Naive thymus-derived CD4-positive, alpha-beta T cell (primary cell): ENCODE data around the gene OSM. TPM values are rescaled to one million over a fixed set of nuclear protein-coding genes. Genes with fewer than 3 reads are reported as not detected.

Source experiments
- ATAC-seq: fragments of 150-1000 bp; cut with Tn5 transposase; 2 replicates; pipeline ENCODE4 v1.10.0; 2021; ENCODE audit warnings: mild to moderate bottlenecking, moderate library complexity
- CTCF ChIA-PET: fragments of 350-600 bp; sonication (Branson Sonifier 250); formaldehyde crosslinking; loops from one replicate; lab custom pipeline; 2021; ENCODE audit warnings: antibody characterized with exemption; lab: Charles Lee
- POLR2A ChIA-PET: fragments of 350-600 bp; sonication (Branson Sonifier 250); formaldehyde crosslinking; loops from one replicate; lab custom pipeline; 2021; ENCODE audit warnings: antibody characterized with exemption, inconsistent platforms; lab: Charles Lee
- DNase-seq, 9 donors: peaks; one replicate each; pipeline versions ENCODE4 v3.0.0 to v3.0.0-alpha.2; 2020 to 2022; ENCODE audit warnings: mixed read lengths in 1 of 9
- H3K27ac ChIP-seq: one replicate; pipeline ENCODE4 v1.7.0; 2013; ENCODE audit warnings: mild to moderate bottlenecking, low read depth, low read length, moderate library complexity
- H3K27me3 ChIP-seq, 2 donors: one replicate each; pipeline ENCODE4 v1.7.0; 2013; ENCODE audit warnings: low read length in 2 of 2, mild to moderate bottlenecking in 2 of 2, moderate library complexity in 2 of 2; ENCODE audit not compliant: control insufficient read depth in 2 of 2, insufficient read depth in 2 of 2
- H3K36me3 ChIP-seq, 3 experiments: 1 replicate in 2 of 3; 2 replicates in 1 of 3; pipeline ENCODE4 v1.7.0; 2013; ENCODE audit warnings: low read length in 3 of 3, mild to moderate bottlenecking in 3 of 3, moderate library complexity in 1 of 3; ENCODE audit not compliant: insufficient read depth in 3 of 3, control insufficient read depth in 2 of 3
- H3K4me1 ChIP-seq, 2 donors: one replicate each; pipeline ENCODE4 v1.7.0; 2013; ENCODE audit warnings: low read length in 2 of 2, mild to moderate bottlenecking in 2 of 2, moderate library complexity in 1 of 2; ENCODE audit not compliant: control insufficient read depth in 2 of 2, insufficient read depth in 2 of 2
- H3K4me3 ChIP-seq: 2 replicates; pipeline ENCODE4 v1.7.0; 2013; ENCODE audit warnings: mild to moderate bottlenecking, low read length
- H3K9me3 ChIP-seq, 3 experiments: 1 replicate in 2 of 3; 2 replicates in 1 of 3; pipeline ENCODE4 v1.7.0; 2013; ENCODE audit warnings: low read length in 3 of 3; ENCODE audit not compliant: control insufficient read depth in 2 of 3
- H3K27ac Mint-ChIP-seq, 9 donors: one replicate each; pipeline ENCODE4 v1.8.0; 2020 to 2022; ENCODE audit warnings: mixed read lengths in 9 of 9, mild to moderate bottlenecking in 8 of 9, moderate library complexity in 5 of 9, inconsistent platforms in 2 of 9
- H3K27me3 Mint-ChIP-seq, 5 donors: one replicate each; pipeline ENCODE4 v1.8.0; 2021 to 2022; ENCODE audit warnings: mixed read lengths in 5 of 5, mild to moderate bottlenecking in 1 of 5
- H3K36me3 Mint-ChIP-seq, 5 donors: one replicate each; pipeline ENCODE4 v1.8.0; 2020 to 2022; ENCODE audit warnings: mixed read lengths in 5 of 5, mild to moderate bottlenecking in 3 of 5, inconsistent platforms in 1 of 5
- H3K4me1 Mint-ChIP-seq, 7 donors: one replicate each; pipeline ENCODE4 v1.8.0; 2020 to 2022; ENCODE audit warnings: mixed read lengths in 7 of 7, mild to moderate bottlenecking in 3 of 7, inconsistent platforms in 1 of 7
- H3K4me3 Mint-ChIP-seq, 10 donors: one replicate each; pipeline ENCODE4 v1.8.0; 2020 to 2022; ENCODE audit warnings: mild to moderate bottlenecking in 10 of 10, mixed read lengths in 10 of 10, moderate library complexity in 6 of 10, inconsistent platforms in 2 of 10
- H3K9me3 Mint-ChIP-seq, 11 donors: one replicate each; pipeline ENCODE4 v1.8.0; 2020 to 2022; ENCODE audit warnings: mixed read lengths in 11 of 11, mild to moderate bottlenecking in 4 of 11, inconsistent platforms in 1 of 11, moderate library complexity in 1 of 11
- intact Hi-C, 2 donors: fragments of 100-400 bp; cut with micrococcal nuclease; formaldehyde crosslinking; loops; one replicate each; pipeline ENCODE4 v1.15.1; 2023
- polyA plus RNA-seq, 2 donors: library from polyadenylated mRNA; unstranded; fragments of 300-500 nt; fragmentation: Illumina TruSeq; gene quantifications; one replicate each; pipeline ENCODE4 v1.2.3, GENCODE V29; 2021
- total RNA-seq, 6 experiments: library from RNA in 5 of 6; stranded (reverse) in 5 of 6; gene quantifications; 1 replicate in 5 of 6; 2 replicates in 1 of 6; pipeline ENCODE4 v1.2.3 and lab custom pipeline; 2021 to 2026

Gene OSM
- total and polyA plus RNA-seq, 7 experiments from 2014 or later, result 0.49 to 158 (median 6.3) TPM

DNA sequence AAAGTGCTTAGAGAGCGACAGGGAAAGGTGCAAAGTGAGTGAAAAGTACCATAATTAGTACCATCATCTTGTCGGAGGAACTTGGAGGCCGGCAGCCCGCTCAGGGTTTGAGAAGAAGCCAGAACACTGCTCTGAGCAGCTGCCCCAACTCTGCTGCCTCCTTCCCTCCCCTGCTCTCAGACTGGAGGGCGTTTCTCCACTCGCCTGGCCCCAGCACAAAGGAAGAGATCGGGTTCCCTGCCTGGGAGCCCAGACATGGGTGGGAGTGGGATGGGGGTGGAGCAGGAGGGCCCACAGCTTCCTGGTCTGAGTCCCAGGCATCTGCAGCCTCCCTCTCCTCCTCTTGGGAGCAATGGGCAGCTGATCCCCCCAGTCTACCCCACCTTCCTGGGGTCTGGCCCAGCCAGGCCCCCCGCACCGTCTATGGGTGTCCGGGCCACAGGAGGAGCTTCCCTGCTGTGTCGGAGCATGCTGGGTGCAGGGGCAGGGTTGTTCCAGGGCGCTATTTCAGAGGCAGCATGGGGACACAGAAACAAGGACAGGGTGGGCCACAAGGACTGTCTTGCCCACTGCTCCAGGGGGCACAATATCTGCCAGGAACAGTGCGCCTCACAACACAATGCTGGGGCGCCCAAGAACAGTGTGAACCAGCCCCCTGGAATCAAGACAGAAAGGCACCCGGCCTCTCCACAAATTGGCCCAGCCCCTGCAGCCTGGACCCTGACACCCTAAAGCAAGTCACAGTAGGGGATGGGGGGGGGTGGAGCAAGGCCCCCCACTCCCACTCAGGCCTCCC lies 24.9 kb downstream of the OSM start:
- no peaks in the 10 kb centered on the region for H3K9me3 ChIP-seq
- DNase-seq (no peak), ATAC-seq (no peak)
- H3K4me3 Mint-ChIP-seq, result peak overlapping the region in 1 of 10 donors; percentile 97
- no peaks in the 10 kb centered on the region for H3K27me3 ChIP-seq
- H3K27me3 Mint-ChIP-seq, result peaks cover 0 to 21% (median 0%) of the 10 kb centered on the region in 5 donors
- peaks cover 0 to 10% of the 10 kb centered on the region in 2 donors for H3K4me1 ChIP-seq
- H3K4me1 Mint-ChIP-seq, result peaks cover 4 to 78% (median 10%) of the 10 kb centered on the region in 7 donors
- H3K27ac Mint-ChIP-seq, result peak overlapping the region in 1 of 9 donors; percentile 77
- H3K27ac ChIP-seq, result no peak overlapping the region
- no peaks in the 10 kb centered on the region for H3K36me3 ChIP-seq
- ChIA-PET POLR2A (no interaction called here), CTCF (no interaction called here)
- peaks cover 0 to 56% (median 0%) of the 10 kb centered on the region in 5 donors for H3K36me3 Mint-ChIP-seq
- H3K4me3 ChIP-seq, result no peak overlapping the region
- intact Hi-C loops, result no loop called here
- no peaks in the 10 kb centered on the region for H3K9me3 Mint-ChIP-seq

- intact Hi-C loops, result no loop called here
- peaks cover 0 to 84% (median 5%) of the 10 kb centered on the region in 7 donors for H3K4me1 Mint-ChIP-seq
- peak overlapping the region in 1 of 10 donors; percentile 77 for H3K4me3 Mint-ChIP-seq
- peaks cover 0 to 14% (median 0%) of the 10 kb centered on the region in 5 donors for H3K27me3 Mint-ChIP-seq
- ChIA-PET POLR2A (no interaction called here), CTCF (no interaction called here)
- no peaks in the 10 kb centered on the region for H3K27me3 ChIP-seq
- no peak overlapping the region for H3K27ac ChIP-seq
- peak overlapping the region in 1 of 9 donors; percentile 76 for H3K27ac Mint-ChIP-seq
- peaks cover 0 to 4% of the 10 kb centered on the region in 2 donors for H3K4me1 ChIP-seq
- H3K36me3 ChIP-seq, result no peaks in the 10 kb centered on the region
- H3K4me3 ChIP-seq, result no peak overlapping the region
- no peak for ATAC-seq
- H3K9me3 Mint-ChIP-seq, result no peaks in the 10 kb centered on the region
- no peak for DNase-seq
- no peaks in the 10 kb centered on the region for H3K9me3 ChIP-seq
- H3K36me3 Mint-ChIP-seq, result peaks cover 0 to 51% (median 0%) of the 10 kb centered on the region in 5 donors
Measured at GRCh38 chr22:30240541-30241417, 25.9 kb downstream of the OSM start.

DNA sequence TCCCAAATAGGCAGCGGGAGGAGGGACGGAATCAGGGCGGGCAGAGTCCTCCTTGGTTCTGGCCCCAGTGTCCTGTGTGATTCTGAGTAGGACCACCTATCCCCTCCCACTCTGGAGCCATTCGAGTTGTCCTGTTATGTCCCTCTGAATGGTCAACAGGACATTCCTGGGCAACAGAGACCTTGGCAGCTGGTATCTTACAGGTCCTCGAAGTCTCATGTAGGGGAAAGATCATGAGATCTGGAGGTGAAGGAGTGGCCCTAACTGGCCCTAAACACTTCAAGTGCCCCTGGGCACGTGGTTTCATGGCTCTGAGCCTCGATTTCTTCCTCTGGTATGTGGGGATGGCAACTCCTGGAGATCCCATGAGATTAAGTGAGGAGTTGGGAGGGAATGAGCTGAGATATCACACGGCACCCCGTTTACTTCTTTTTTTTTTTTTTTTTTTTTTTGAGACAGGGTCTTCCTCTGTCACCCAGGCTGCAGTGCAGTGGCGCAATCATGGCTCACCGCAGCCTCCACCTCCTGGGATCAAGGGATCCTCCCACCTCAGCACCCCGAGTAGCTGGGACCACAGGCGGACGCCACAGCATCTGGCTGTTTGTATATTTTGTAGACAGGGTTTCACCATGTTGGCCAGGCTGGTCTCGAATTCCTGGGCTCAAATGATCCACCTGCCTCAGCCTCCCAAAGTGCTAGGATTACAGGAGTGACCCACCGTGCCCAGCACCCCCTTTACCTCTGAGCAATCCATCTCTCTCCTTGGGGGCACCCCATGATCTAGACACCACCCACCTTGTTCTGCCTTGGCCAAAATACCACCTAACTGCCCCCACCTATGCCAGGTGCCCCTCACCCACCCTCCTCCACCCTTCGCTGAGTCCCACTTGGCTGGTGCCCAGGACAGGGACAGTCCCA lies 26.9 kb downstream of the OSM start:
- Histone ChIP-seq H3K36me3 (no peaks in the 10 kb centered on the region), H3K9me3 (no peaks in the 10 kb centered on the region), H3K27me3 (no peaks in the 10 kb centered on the region), H3K27ac (no peak overlapping the region), H3K4me1 (no peaks in the 10 kb centered on the region), H3K4me3 (no peak overlapping the region)
- Mint-ChIP-seq H3K27ac (peak overlapping the region in 1 of 9 donors; percentile 68), H3K27me3 (peaks cover 0 to 7% (median 0%) of the 10 kb centered on the region in 5 donors), H3K4me3 (peak overlapping the region in 1 of 10 donors; percentile 42), H3K36me3 (peaks cover 0 to 42% (median 0%) of the 10 kb centered on the region in 5 donors), H3K9me3 (no peaks in the 10 kb centered on the region), H3K4me1 (peaks cover 0 to 81% (median 0%) of the 10 kb centered on the region in 7 donors)
- ATAC-seq (no peak), DNase-seq (no peak)
- intact Hi-C loops, result no loop called here
- POLR2A ChIA-PET, result no interaction called here
- CTCF ChIA-PET, result no interaction called here

- ATAC-seq (no peak), DNase-seq (no peak)
- intact Hi-C loops, result no loop called here
- Mint-ChIP-seq H3K4me3 (no peak overlapping the region), H3K9me3 (no peaks in the 10 kb centered on the region), H3K27me3 (no peaks in the 10 kb centered on the region), H3K4me1 (peaks cover 0 to 77% (median 0%) of the 10 kb centered on the region in 7 donors), H3K36me3 (peaks cover 0 to 33% (median 0%) of the 10 kb centered on the region in 5 donors), H3K27ac (peak overlapping the region in 1 of 9 donors; percentile 77)
- Histone ChIP-seq H3K27ac (no peak overlapping the region), H3K27me3 (no peaks in the 10 kb centered on the region), H3K9me3 (no peaks in the 10 kb centered on the region), H3K36me3 (no peaks in the 10 kb centered on the region), H3K4me1 (no peaks in the 10 kb centered on the region), H3K4me3 (no peak overlapping the region)
- ChIA-PET POLR2A (no interaction called here), CTCF (no interaction called here)
Measured at GRCh38 chr22:30238661-30239487, 27.8 kb downstream of the OSM start.

DNA sequence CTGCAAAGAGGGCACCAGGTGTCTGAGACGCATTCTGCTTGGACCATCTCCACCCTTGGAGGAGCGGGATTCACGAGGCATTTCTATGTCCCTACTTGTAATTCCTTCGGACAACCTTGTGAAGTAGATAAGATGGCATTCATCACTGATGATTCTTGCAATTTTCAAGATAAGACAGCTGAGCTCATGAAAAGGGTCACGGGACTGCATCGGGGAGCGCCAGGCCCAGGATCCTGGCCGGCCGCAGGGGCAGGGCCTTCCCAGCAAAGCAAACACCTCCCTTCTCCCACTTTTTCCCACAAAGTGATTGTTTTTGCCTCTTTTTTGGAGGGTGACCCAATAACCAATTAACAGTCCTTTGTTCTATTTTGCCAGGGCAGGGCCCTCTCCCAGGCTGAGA lies 28.5 kb downstream of the OSM start:
- Mint-ChIP-seq H3K27ac (peak overlapping the region in 1 of 9 donors; percentile 77), H3K27me3 (no peaks in the 10 kb centered on the region), H3K4me3 (no peak overlapping the region), H3K36me3 (peaks cover 0 to 28% (median 0%) of the 10 kb centered on the region in 5 donors), H3K4me1 (peaks cover 0 to 69% (median 0%) of the 10 kb centered on the region in 7 donors), H3K9me3 (no peaks in the 10 kb centered on the region)
- DNase-seq (no peak), ATAC-seq (no peak)
- no peaks in the 10 kb centered on the region for H3K4me1 ChIP-seq
- no peaks in the 10 kb centered on the region for H3K36me3 ChIP-seq
- no peak overlapping the region for H3K4me3 ChIP-seq
- CTCF ChIA-PET, result no interaction called here
- POLR2A ChIA-PET, result no interaction called here
- intact Hi-C loops, result no loop called here
- H3K9me3 ChIP-seq, result no peaks in the 10 kb centered on the region
- H3K27me3 ChIP-seq, result no peaks in the 10 kb centered on the region
- no peak overlapping the region for H3K27ac ChIP-seq
